HL-60 (cell line): ENCODE data around the gene PGP.
"Not testable (repeated sequence)": the region's sequence is repeated elsewhere in the genome, so short reads cannot be mapped to it uniquely, and the experiment has no call there.

ENCODE experiments used
- DNase-seq, 2 experiments: peaks; one replicate each; pipeline ENCODE4 v3.0.0-alpha.2; 2010 to 2020; ENCODE audit warnings: low read depth in 1 of 2, low spot score in 1 of 2
- H3K27ac ChIP-seq: fragments of 250-450 bp; sonication (Bioruptor Pico); replicated peaks from 2 replicates; pipeline ENCODE4 v1.5.1; 2020; ENCODE audit warnings: mild to moderate bottlenecking, moderate library complexity
- H3K27me3 ChIP-seq: fragments of 250-450 bp; sonication (Bioruptor Pico); 2 replicates; pipeline ENCODE4 v1.5.1; 2021; ENCODE audit warnings: mild to moderate bottlenecking, moderate library complexity; ENCODE audit not compliant: insufficient read depth, poor library complexity, severe bottlenecking
- H3K4me3 ChIP-seq: replicated peaks from 2 replicates; pipeline ENCODE4 v1.5.1; 2011; ENCODE audit warnings: mild to moderate bottlenecking, control low read depth, low read length; ENCODE audit not compliant: insufficient read depth
- GABPA ChIP-seq: IDR thresholded peaks from 2 replicates; pipeline ENCODE4 v1.6.1; 2012; ENCODE audit warnings: low read depth
- POLR2AphosphoS5 ChIP-seq: IDR thresholded peaks from 2 replicates; pipeline ENCODE4 v1.6.1; 2012; ENCODE audit warnings: low read depth
- SPI1 ChIP-seq: IDR thresholded peaks from 2 replicates; pipeline ENCODE4 v1.6.1; 2012; ENCODE audit warnings: low read depth, mild to moderate bottlenecking, borderline replicate concordance
- TF ChIP-seq, protein P1 (sequence below): IDR thresholded peaks from one replicate; pipeline ENCODE4 v1.5.1; 2011; ENCODE audit warnings: low read length, control low read depth, inconsistent platforms; ENCODE audit not compliant: insufficient read depth
- TF ChIP-seq, protein P2 (sequence below): IDR thresholded peaks from 2 replicates; pipeline ENCODE4 v1.6.1; 2012; ENCODE audit warnings: low read depth; ENCODE audit not compliant: insufficient replicate concordance

The PGP gene

DNA sequence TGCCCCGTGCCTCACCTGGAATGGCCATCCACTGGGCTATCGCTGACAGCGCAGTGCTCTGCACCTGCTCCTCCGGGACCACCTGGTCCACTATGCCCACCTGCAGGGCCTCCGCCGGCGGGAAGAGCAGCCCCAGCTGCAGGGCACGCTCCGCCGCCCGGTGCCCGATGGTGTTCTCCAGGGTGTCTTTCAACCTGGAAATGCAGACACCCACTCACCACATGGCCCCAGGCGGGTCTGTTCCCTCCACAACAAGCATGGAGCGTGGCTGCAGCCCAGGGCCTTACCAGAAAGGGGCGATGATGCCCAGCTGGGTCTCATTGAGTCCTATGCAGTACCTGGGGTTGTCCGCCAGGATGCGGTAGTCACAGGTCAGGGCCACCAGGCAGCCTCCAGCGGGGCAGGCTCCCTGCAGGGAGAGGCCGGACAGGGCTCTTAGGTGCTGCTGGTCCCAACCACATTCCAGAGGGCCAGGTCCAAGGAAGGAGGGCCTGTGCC lies 28.4 kb upstream of the PGP start:
- no peak for DNase-seq
- Histone ChIP-seq H3K27me3 (no peaks in the 10 kb centered on the region), H3K27ac (no peak overlapping the region), H3K4me3 (no peak overlapping the region)
- TF ChIP-seq, protein P1, sequence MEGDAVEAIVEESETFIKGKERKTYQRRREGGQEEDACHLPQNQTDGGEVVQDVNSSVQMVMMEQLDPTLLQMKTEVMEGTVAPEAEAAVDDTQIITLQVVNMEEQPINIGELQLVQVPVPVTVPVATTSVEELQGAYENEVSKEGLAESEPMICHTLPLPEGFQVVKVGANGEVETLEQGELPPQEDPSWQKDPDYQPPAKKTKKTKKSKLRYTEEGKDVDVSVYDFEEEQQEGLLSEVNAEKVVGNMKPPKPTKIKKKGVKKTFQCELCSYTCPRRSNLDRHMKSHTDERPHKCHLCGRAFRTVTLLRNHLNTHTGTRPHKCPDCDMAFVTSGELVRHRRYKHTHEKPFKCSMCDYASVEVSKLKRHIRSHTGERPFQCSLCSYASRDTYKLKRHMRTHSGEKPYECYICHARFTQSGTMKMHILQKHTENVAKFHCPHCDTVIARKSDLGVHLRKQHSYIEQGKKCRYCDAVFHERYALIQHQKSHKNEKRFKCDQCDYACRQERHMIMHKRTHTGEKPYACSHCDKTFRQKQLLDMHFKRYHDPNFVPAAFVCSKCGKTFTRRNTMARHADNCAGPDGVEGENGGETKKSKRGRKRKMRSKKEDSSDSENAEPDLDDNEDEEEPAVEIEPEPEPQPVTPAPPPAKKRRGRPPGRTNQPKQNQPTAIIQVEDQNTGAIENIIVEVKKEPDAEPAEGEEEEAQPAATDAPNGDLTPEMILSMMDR, result no peak
- TF ChIP-seq GABPA (no peak), POLR2AphosphoS5 (no peak), SPI1 (no peak)
- TF ChIP-seq, protein P2, sequence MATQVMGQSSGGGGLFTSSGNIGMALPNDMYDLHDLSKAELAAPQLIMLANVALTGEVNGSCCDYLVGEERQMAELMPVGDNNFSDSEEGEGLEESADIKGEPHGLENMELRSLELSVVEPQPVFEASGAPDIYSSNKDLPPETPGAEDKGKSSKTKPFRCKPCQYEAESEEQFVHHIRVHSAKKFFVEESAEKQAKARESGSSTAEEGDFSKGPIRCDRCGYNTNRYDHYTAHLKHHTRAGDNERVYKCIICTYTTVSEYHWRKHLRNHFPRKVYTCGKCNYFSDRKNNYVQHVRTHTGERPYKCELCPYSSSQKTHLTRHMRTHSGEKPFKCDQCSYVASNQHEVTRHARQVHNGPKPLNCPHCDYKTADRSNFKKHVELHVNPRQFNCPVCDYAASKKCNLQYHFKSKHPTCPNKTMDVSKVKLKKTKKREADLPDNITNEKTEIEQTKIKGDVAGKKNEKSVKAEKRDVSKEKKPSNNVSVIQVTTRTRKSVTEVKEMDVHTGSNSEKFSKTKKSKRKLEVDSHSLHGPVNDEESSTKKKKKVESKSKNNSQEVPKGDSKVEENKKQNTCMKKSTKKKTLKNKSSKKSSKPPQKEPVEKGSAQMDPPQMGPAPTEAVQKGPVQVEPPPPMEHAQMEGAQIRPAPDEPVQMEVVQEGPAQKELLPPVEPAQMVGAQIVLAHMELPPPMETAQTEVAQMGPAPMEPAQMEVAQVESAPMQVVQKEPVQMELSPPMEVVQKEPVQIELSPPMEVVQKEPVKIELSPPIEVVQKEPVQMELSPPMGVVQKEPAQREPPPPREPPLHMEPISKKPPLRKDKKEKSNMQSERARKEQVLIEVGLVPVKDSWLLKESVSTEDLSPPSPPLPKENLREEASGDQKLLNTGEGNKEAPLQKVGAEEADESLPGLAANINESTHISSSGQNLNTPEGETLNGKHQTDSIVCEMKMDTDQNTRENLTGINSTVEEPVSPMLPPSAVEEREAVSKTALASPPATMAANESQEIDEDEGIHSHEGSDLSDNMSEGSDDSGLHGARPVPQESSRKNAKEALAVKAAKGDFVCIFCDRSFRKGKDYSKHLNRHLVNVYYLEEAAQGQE, result no peak

DNA sequence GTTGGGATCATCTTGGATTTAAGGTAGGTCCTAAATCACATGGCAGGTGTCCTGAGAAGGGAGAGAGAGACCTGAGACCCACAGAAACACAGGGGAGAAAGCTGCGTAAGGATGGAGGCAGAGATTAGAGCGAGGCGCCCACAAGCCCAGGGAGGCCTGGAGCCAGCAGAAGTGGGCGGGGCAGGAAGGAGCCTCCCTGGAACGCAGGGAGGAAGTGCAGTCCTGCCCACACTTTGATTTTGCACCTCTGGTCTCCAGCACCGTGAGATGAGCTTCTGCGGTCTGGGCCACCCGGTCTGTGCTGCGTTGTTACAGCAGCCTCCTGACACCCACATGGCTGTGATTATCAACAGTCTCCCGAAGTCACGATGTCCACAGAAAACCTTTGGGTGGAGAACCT lies 28.0 kb upstream of the PGP start:
- peak; percentile 48 for TF ChIP-seq SPI1
- no peak for TF ChIP-seq POLR2AphosphoS5
- TF ChIP-seq, protein P1, result no peak
- no peak for TF ChIP-seq GABPA
- no peak for DNase-seq
- Histone ChIP-seq H3K27me3 (no peaks in the 10 kb centered on the region), H3K4me3 (no peak overlapping the region), H3K27ac (no peak overlapping the region)

DNA sequence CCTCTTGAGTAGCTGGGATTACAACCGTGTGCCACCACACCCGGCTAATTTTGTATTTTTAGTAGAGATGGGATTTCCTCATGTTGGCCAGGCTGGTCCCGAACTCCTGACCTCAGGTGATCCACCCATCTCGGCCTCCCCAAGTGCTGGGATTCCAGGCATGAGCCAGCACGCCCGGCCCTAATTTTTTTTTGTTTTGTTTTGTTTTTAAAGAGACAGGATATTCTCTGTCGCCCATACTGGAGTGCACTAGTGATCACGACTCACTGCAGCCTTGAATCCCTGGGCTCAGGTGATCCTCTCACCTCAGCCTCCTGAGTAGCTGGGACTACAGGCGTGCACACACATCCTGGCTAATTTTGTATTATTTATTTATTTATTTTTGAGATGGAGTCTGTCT lies 25.7 kb upstream of the PGP start:
- not testable (repeated sequence) for H3K27me3 ChIP-seq, H3K4me3 ChIP-seq, DNase-seq, H3K27ac ChIP-seq

DNA sequence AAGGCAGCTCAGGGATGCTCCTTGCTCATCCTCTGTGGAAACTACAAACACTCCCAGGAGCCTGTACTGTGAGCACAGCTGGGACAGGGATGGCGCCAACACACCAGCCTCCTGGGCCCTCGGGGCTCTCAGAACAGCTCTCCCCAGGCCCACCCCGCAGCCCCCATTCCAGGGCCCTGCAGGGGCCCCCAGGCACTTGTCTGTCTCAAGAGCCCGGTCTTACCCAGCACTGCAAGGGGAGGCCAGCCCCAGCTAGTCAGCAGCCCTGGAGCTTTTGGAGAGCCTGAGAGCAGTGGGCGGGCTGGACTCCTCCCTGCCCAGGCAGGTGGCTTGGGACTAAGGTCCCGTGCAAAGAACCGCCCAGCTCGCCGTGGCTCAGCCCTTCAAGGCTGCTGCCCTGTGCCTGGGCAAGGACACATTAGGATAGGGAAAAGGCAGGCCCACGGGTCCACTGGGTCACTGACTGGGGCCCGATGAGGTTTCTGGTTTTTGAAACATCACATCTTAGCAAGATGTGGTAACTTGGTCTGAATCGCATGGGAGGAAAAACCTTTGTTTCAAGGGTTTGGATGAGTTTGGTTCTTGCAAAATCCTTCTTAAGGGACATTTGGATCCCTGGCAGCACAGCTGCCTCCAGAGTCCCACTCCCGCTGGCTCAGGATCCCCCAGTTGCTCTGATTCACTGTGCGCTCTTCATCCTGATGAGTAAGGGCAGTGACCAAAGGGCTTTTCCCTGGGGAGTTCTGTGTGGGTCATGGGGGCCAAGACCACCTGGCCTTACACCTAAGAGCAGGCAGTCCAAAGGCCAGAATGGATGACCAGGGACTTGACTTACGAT lies 24.4 kb upstream of the PGP start:
- H3K27ac ChIP-seq, result no peak overlapping the region
- no peak overlapping the region for H3K4me3 ChIP-seq
- H3K27me3 ChIP-seq, result no peaks in the 10 kb centered on the region
- DNase-seq, result no peak
- TF ChIP-seq GABPA, result no peak
- no peak for TF ChIP-seq POLR2AphosphoS5
- TF ChIP-seq, protein P1, result no peak
- TF ChIP-seq, protein P2, result no peak
- no peak for TF ChIP-seq SPI1
